Measurements from ENCODE around the gene SLC39A11.

SLC39A11 gene

GRCh38 chr17:73029021-73029420 is 63.5 kb downstream of the SLC39A11 start:
- no peak for TF ChIP-seq ZNF70 (CRISPR knock-in tag; IDR thresholded peaks at IDR 0.05)
- TF ChIP-seq GLIS3 (CRISPR knock-in tag; IDR thresholded peaks at IDR 0.05), result no peak
- TF ChIP-seq OSR1 (CRISPR knock-in tag; IDR thresholded peaks at IDR 0.05), result no peak
- TF ChIP-seq BACH2 (CRISPR knock-in tag; IDR thresholded peaks at IDR 0.05; ENCODE audit: borderline replicate concordance), result no peak
- TF ChIP-seq CSDC2 (CRISPR knock-in tag; IDR thresholded peaks at IDR 0.05), result no peak
- no peak for TF ChIP-seq SNAI2 (CRISPR knock-in tag; IDR thresholded peaks at IDR 0.05)
- no peak for TF ChIP-seq ISL1 (CRISPR knock-in tag; IDR thresholded peaks at IDR 0.05)
- TF ChIP-seq ZNF565 (CRISPR knock-in tag; conservative IDR thresholded peaks at IDR 0.05; ENCODE audit: low read depth), result no peak
- TF ChIP-seq CREB5 (CRISPR knock-in tag; IDR thresholded peaks at IDR 0.05; ENCODE audit: low read depth), result no peak
- no peak for TF ChIP-seq ARNTL (CRISPR knock-in tag; IDR thresholded peaks at IDR 0.05; ENCODE audit: borderline replicate concordance, low read depth)
- no peak for TF ChIP-seq TCF4 (CRISPR knock-in tag; IDR thresholded peaks at IDR 0.05; ENCODE audit: borderline replicate concordance)
- no peak for TF ChIP-seq ZC3H10 (CRISPR knock-in tag; IDR thresholded peaks at IDR 0.05)
- no peak for TF ChIP-seq ZFP30 (CRISPR knock-in tag; IDR thresholded peaks at IDR 0.05)
- TF ChIP-seq ESRRG (CRISPR knock-in tag; IDR thresholded peaks at IDR 0.05), result no peak
- TF ChIP-seq RARB (CRISPR knock-in tag; IDR thresholded peaks at IDR 0.05), result no peak
- TF ChIP-seq PATZ1 (CRISPR knock-in tag; IDR thresholded peaks at IDR 0.05; ENCODE audit: borderline replicate concordance), result no peak
- no peak for TF ChIP-seq TSHZ2 (CRISPR knock-in tag; IDR thresholded peaks at IDR 0.05)
- TF ChIP-seq ZFP3 (CRISPR knock-in tag; IDR thresholded peaks at IDR 0.05), result no peak
- ATAC-seq, result no peak

- ATAC-seq, result peak; percentile 59
- no peak for TF ChIP-seq GLIS3 (CRISPR knock-in tag; IDR thresholded peaks at IDR 0.05)
- TF ChIP-seq POU6F1 (CRISPR knock-in tag; IDR thresholded peaks at IDR 0.05; ENCODE audit: borderline replicate concordance, low read depth), result no peak
- no peak for TF ChIP-seq CREB5 (CRISPR knock-in tag; IDR thresholded peaks at IDR 0.05; ENCODE audit: low read depth)
- no peak for TF ChIP-seq ESRRG (CRISPR knock-in tag; IDR thresholded peaks at IDR 0.05)
- no peak for TF ChIP-seq BACH2 (CRISPR knock-in tag; IDR thresholded peaks at IDR 0.05; ENCODE audit: borderline replicate concordance)
- TF ChIP-seq TOX (CRISPR knock-in tag; IDR thresholded peaks at IDR 0.05; ENCODE audit: borderline replicate concordance), result no peak
- TF ChIP-seq PPARA (CRISPR knock-in tag; IDR thresholded peaks at IDR 0.05; ENCODE audit: borderline replicate concordance), result no peak
- TF ChIP-seq CSRNP3 (CRISPR knock-in tag; IDR thresholded peaks at IDR 0.05), result no peak
- no peak for TF ChIP-seq SNAI2 (CRISPR knock-in tag; IDR thresholded peaks at IDR 0.05)
- TF ChIP-seq ZNF70 (CRISPR knock-in tag; IDR thresholded peaks at IDR 0.05), result no peak
- TF ChIP-seq ARNTL (CRISPR knock-in tag; IDR thresholded peaks at IDR 0.05; ENCODE audit: borderline replicate concordance, low read depth), result no peak
These were observed 64.2 kb downstream of the SLC39A11 start for GRCh38 chr17:73028299-73028755.

Data from SK-N-SH treated with all-trans-retinoic acid at 6 μM for 48 hours (cell line).